HG03108 (cell line): ENCODE data around the gene TREML2.

Source experiments
- ATAC-seq: cut with Tn5 transposase; IDR thresholded peaks from one replicate; pipeline ENCODE4 v1.9.1; 2021; ENCODE audit warnings: moderate library complexity; ENCODE audit not compliant: unreplicated experiment

The TREML2 gene

GRCh38 chr6:41153992-41154625 is 46.8 kb downstream of the TREML2 start, which contains the start of gene TREML1:
TSS of gene TREML1 (minus strand) at chr6:41154347. CDS start at chr6:41154288, 59 bp downstream.
- no peak for ATAC-seq

DNA sequence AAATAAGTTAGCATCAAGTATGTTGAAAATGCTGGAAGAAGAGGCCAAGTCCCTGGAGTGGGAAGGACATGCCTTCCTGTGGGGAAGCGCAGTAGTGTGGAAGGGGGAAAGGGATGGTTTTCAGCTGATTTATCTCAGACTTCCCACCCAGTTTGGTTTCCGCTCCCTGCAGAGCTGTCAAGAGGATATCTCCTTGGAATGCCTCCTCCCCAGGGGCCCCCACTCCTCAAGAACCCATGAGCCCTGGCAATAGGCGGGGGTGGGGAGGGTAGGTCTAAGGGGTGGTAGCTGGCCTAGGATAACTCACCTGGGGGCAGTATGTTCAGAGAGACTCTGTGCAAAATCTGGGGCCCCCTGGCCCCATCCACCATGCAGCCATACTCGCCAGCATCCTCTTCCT is 47.5 kb downstream of the TREML2 start:
- ATAC-seq, result no peak

- no peak for ATAC-seq
These were observed 50.3 kb downstream of the TREML2 start for GRCh38 chr6:41150671-41151070.

DNA sequence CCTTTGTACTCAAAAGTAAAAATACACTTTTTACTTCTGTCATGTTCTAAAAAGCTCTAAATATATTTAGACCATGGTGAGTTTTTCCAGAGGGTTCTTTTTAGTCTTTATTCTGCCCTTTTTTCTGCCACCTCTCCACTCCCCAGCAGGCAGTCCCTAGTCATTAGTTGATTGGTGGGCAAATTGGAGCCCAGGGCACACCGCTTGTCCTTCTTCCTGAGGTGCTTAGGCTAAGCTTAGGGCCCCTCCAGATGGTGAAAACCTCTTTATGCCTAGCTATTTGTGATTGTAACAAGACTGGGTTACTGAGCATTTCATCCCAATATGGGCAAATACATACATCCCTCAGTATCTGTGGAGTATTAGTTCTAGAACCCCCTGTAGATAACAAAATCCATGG is 53.0 kb downstream of the TREML2 start:
- ATAC-seq, result no peak
